NCI-H524 (cell line): Measurements from ENCODE around the gene PLXDC1.
"Not testable (repeated sequence)": the region's sequence is repeated elsewhere in the genome, so short reads cannot be mapped to it uniquely, and the experiment has no call there.

Experiments used
- DNase-seq, 2 experiments: peaks; one replicate each; lab custom pipeline; 2025; lab: John Stamatoyannopoulos, UW

The PLXDC1 gene

DNA sequence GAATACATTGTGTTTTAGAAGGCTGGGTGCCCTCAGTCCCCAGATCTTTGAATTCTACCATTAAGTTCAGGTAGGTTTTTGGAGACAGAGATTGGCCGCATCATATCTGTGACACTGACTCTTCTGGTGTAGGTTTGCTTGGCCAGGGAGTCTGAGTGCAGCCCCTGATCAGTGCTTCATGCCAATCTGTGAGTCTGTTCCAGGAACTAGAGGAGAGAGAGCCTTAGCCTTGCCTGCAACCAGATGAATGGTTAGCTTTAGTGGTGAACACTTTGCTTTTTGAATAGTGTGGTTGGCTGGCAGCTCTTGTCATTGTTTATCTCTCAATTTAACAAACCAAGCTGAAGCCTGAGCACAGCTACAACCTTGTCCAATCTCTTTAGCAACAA, 87.8 kb downstream of the PLXDC1 start:
- DNase-seq, result no peak

DNA sequence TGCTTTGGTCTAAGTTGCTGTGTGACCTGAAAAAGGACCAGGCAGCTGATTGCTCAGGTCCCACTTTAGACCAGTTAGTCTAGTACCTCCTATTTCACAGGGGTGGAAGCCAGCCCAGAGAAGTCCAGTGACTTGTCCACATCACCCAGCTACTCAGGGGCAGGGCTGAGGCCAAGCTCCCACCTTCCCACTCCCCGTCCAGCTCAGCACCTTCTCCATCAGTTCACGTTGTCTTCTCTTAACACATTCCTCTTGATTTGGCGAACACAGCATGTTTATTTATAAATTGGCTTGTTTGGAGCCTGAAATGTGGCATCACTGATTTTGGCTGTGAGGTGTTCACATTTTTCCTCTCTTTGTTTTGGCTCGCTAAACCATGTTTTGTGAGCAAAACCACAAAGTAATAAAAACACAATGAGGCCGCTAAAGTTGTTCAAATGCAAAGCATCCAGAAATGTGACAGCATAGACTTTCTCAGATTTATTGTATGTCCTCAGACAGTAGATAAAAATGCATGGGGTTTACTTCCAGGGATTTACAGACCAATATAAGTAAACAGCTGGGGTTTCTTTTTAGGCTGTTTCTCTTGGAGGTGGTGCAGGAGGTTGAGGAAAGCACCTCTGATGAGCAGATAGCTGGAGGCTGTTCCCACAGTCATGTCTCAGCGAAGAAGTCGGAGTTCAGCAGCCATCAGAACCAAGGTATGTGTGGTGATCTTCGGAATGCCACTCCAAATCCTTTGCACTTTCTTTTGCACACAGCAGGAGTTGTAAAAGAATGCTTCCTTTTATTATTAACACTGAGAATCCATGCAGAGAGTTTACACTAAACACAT, 88.4 kb downstream of the PLXDC1 start:
- DNase-seq, result no peak

GRCh38 chr17:39058524-39058923, 92.9 kb downstream of the PLXDC1 start:
- no peak for DNase-seq

DNA sequence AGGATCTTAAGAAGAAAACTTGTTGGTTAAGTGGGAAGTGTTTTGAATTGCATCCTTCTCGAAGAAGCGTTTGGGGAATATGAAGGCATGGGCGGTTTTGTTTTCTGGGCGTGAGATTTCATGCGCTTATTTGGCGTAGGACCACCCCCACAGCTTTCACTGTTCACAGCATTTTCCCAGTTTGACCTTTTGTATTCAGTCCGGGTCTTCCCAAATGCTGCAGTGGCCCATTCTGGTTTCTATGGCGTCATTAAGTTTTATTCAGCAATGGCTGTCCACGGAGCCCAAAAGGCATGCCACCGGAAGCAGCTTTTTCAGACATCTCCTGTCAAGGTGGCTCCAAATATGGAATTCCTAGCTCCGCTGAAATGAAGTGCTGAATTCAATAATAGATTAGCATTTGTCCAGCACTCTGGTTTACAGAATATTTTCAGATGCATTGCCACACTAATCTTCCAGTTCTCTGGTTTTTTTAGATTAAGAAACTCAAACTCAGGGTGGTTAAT, 93.7 kb downstream of the PLXDC1 start:
- DNase-seq, result no peak

DNA sequence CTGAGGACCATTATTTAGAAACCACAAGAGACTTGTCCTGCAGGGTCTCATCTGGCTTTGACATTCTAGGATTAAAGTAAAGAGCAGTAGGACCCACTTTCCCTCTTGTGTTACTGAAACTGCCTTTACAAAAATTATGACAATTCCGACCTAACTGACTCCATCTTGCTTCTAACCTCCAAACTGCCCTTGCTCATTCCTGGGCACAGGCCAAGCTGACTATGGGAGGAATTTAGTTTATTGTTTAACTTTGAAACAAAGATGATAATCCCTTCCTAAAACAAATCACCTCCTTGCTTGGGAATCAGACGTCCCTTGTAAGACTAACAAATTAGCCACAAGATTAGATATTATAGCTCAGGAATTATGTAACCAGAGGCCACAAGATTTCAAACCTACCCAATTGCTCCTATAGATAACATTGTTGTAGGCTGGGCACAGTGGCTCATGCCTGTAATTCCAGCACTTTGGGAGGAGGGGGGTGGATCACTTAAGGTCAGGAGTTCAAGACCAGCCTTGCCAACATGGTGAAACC, 97.3 kb downstream of the PLXDC1 start:
- no peak for DNase-seq

DNA sequence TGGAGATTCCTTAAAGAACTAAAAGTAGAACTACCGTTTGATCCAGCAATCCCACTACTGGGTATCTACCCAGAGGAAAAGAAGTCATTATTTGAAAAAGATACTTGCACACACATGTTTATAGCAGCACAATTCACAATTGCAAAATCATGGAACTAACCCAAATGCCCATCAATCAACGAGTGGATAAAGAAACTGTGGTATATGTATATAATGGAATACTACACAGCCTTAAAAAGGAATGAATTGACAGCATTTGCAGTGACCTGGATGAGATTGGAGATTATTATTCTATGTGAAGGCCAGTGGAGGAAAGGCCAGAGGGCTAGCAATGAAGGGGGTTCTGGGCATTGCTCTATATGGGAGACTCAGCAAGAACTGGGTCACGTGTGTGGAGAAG, 99.0 kb downstream of the PLXDC1 start:
- DNase-seq, result not testable (repeated sequence)

DNA sequence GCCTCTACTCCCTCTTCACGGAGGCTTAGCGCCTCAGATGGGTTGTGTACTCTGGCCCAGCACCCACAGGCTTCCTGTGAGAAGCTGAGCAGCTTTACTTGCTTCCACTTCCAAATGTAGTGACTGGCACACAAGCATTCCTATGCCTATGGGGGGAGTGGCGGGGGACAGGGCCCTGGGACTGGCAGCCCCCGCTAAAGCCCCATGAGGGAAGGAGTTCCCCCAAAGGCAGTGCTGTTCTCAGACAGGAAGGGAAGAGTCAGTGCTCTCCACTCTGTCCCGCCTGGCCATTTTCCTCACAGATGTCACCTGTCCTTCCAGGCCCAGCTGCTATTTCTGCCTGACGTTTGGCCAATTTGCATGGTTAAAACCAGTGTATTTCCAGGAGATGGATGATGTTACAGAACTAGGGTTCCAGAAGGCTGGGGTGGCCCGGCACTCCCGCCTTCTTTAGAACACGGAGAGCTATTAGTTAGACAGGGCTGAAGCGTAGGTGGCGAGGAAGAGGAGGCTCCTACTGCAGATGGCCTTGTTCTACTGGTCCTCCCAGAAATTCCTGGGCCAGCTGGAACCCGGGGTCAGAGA, 100.3 kb downstream of the PLXDC1 start:
- no peak for DNase-seq

DNA sequence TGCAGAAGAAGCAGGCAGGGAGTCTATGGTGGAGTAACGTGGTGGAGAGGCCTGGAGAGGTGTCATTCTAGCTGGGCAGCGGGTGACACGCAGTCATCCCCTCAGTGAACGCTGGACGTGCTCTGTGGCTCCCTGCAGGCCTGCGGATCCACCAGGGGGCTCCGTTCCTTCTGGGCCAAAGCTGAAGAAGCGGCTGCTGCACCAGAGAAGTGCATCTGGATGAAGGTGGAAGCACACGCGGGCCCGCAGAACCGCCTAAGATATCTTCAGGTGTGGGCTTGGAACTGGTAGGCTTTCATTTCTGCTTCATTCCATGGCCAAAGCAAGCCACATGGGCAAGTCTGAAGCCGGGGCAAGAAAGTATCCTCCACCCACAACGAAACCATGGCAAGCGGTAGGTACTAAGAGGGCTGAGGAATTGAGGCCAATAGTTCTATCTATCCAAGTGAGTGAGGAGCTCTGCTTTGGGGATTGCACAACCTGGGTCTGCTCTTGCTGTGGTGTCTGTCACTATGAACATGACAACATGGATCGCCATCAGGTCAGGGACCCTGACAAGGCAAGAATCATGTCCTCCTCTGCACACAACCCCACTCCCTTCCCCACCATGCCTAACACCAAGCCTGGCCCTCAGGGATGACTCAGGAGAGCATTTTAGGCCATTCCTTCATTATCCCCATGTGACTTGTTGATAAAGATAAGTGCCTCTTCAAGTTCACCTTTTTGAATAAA, 105.3 kb downstream of the PLXDC1 start:
- peak in 1 of 2 experiments; percentile 8 for DNase-seq

DNA sequence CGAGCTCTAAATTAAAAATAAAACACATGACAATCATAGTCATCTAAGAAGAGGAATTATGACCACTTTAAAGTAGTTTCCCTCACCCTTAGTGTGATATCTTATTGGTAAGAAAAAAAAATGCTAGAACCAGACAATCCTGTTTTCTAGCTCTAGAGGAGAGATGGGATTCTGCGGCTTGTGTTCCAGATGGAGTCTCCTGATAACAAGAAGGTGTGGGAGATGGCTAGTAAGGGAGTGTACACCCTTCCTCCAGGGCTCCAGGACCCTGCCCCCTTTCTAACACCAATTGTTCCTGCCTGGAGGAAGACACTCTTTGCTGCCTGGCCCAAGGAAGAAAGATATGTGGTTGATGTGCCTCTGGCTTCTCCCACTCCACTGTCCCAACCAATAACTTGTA, 115.4 kb downstream of the PLXDC1 start:
- no peak for DNase-seq

DNA sequence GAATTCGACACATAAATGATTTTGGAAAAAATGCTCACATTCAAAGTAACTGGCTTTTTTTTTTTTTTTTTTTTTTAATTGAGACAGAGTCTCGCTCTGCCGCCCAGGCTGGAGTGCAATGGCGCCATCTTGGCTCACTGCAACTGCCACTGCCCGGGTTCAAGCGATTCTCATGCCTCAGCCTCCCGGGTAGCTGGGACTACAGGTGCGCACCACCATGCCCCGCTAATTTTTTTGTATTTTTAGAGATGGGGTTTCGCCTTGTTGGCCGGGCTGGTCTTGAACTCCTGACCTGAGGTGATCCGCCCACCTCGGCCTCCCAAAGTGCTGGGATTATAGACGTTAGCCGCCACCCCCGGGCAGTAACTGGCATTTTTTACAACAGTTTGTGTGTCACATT, 115.9 kb downstream of the PLXDC1 start:
- DNase-seq, result not testable (repeated sequence)

- DNase-seq, result no peak
Observed at GRCh38 chr17:39028690-39029089, 122.7 kb downstream of the PLXDC1 start.

- DNase-seq, result no peak
Observed at GRCh38 chr17:39027455-39028035, 123.9 kb downstream of the PLXDC1 start.

- DNase-seq, result peak in 1 of 2 experiments; percentile 64
Observed at GRCh38 chr17:39026980-39027451, 124.4 kb downstream of the PLXDC1 start.

DNA sequence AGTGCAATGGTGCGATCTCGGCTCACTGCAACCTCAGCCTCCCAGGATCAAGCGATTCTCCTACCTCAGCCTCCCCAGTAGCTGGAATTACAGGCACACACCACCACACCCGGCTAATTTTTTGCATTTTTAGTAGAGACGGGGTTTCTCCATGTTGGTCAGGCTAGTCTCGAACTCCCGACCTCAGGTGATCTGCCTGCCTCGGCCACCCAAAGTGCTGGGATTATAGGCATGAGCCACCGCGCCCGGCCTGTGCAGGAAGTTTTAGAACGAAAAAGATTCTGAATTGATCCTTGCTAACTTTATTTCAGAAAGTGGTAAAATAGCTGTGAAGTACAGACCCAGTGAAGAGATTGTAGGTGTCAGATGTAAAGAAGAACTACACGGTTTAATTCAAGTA, 125.1 kb downstream of the PLXDC1 start:
- not testable (repeated sequence) for DNase-seq

DNA sequence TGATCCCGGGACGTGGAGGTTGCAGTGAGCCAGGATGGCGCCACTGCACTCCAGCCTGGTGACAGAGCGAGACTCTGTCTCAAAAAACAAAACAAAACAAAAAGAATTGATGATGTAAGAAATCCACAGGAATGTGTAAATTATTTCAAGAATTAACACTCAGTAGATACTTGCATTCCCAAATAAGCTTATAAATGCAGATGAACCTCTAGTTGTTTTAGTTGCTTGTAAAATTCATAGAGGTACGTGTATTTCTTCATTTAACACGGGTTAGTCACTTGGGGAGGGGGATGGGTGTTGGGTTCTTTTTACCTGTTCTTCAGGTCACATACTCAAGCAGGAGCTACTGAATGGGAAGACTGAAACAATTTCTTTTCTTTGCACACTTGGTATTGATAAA, 128.5 kb downstream of the PLXDC1 start:
- DNase-seq, result no peak

DNA sequence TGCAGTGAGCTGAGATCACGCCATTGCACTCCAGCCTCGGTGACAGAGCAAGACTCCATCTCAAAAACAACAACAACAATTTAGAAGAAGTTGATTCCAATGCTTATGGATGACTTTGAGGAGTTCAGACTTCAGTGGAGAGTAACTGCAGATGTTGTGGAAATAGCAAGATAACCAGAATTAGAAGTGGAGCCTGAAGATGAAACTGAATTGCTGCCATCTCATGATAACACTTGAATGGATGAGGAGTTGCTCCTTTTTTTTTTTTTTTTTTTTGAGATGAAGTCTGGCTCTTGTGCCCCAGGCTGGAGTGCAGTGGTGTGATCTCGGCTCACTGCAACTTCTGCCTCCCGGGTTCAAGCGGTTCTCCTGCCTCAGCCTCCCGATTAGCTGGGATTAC, 131.4 kb downstream of the PLXDC1 start:
- DNase-seq, result not testable (repeated sequence)

DNA sequence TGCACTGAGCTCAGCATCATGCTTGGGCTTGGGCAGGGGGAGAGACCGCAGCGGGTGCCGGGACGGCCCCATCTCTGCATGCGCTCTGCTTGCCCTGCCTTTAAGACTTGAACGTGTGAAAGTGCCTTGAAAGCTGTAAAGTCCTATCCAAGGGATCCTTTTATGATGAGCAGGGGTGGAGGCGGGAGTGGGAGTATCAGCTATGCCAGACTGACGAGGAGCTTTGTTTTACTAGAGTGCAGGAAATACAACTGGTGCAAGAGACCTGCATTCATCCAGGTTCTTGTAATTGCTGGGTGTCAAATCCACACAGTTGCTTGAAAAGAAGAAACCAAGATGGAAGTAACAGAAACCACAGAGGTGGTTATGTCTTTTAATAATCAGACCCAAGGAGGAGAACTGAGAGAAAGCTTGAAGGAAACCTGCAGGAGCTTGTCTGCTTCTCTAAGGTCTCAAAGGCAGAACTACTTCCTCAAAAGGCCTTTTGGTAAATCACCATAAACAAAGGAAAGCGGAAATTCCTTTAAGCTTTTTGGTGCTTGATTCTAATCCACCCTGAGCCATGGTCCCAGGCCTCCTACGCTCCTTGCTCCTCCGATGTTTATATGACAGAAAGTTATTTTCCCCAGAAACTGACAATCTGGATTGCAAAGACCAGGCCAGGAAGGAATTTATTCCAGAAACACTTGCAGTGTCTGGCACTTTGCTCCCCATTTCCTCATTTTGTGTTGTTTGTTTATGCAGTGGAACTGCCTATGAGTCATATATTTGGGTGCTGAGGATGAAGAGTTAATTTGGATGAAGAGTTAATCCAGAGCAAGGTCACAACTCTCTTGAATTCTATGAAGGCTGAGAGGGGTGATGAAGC, 132.9 kb downstream of the PLXDC1 start:
- DNase-seq, result no peak

- DNase-seq, result no peak
Observed at GRCh38 chr17:39016193-39017153, 135.0 kb downstream of the PLXDC1 start.

DNA sequence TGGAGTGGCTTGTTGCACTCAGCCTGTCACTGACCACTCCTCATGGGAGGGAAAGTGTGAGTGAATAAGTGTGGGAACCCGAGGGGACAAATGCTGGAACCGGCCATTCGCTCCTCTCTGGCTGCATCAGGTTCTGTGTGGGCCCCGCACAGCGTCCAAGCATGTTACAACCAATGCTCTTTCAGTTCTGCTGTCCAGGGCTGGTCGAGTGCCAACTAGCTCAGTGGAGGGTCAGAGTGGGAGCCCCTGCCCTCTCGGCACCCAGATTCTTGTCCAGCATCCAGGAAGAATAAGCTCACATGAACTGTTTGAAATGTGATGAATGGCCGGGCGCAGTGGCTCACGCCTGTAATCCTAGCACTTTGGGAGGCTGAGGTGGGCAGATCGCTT, 135.9 kb downstream of the PLXDC1 start:
- no peak for DNase-seq
